IPS-20b (cell line): ENCODE results near the gene SURF2.

ENCODE experiments used
- H3K27ac ChIP-seq: one replicate; pipeline ENCODE4 v1.5.1; 2013; ENCODE audit warnings: low read length
- H3K27me3 ChIP-seq: 2 replicates; pipeline ENCODE4 v1.6.1; 2013; ENCODE audit warnings: mild to moderate bottlenecking, low read length, inconsistent platforms; ENCODE audit not compliant: insufficient read depth
- H3K36me3 ChIP-seq: 2 replicates; pipeline ENCODE4 v1.6.1; 2013; ENCODE audit warnings: low read depth, mild to moderate bottlenecking, inconsistent platforms, low read length, moderate library complexity; ENCODE audit not compliant: insufficient read depth
- H3K4me1 ChIP-seq: 2 replicates; pipeline ENCODE4 v1.6.1; 2013; ENCODE audit warnings: mild to moderate bottlenecking, control low read depth, inconsistent platforms, low read length, moderate library complexity; ENCODE audit not compliant: insufficient read depth
- H3K4me3 ChIP-seq: 2 replicates; pipeline ENCODE4 v1.5.1; 2013; ENCODE audit warnings: mild to moderate bottlenecking, low read length, inconsistent platforms
- H3K9ac ChIP-seq: 2 replicates; pipeline ENCODE4 v1.6.1; 2013; ENCODE audit warnings: low read depth, mild to moderate bottlenecking, inconsistent platforms, low read length, moderate library complexity
- H3K9me3 ChIP-seq: 2 replicates; pipeline ENCODE4 v1.6.1; 2013; ENCODE audit warnings: mild to moderate bottlenecking, low read depth, low read length, inconsistent platforms; ENCODE audit not compliant: insufficient read depth

Gene SURF2

GRCh38 chr9:133348718-133349573 is 7.4 kb upstream of the SURF2 start:
- Histone ChIP-seq H3K4me3 (peak overlapping the region; percentile 87), H3K27me3 (no peaks in the 10 kb centered on the region), H3K9me3 (no peaks in the 10 kb centered on the region), H3K9ac (peak overlapping the region; percentile 100), H3K36me3 (peaks cover 81% of the 10 kb centered on the region), H3K4me1 (no peaks in the 10 kb centered on the region), H3K27ac (peak overlapping the region; percentile 94)

- Histone ChIP-seq H3K27ac (no peak overlapping the region), H3K36me3 (peaks cover 69% of the 10 kb centered on the region), H3K27me3 (no peaks in the 10 kb centered on the region), H3K9me3 (no peaks in the 10 kb centered on the region), H3K9ac (peak overlapping the region; percentile 100; the same call in 1 of the 2 replicates), H3K4me3 (peak overlapping the region; percentile 87; the same call in 1 of the 2 replicates), H3K4me1 (no peaks in the 10 kb centered on the region)
Observed at GRCh38 chr9:133349965-133350616, 6.3 kb upstream of the SURF2 start.

GRCh38 chr9:133351526-133351907 is 4.8 kb upstream of the SURF2 start:
- H3K27ac ChIP-seq = no peak overlapping the region
- H3K27me3 ChIP-seq = no peaks in the 10 kb centered on the region
- H3K9ac ChIP-seq = no peak overlapping the region

GRCh38 chr9:133351908-133352634 is 4.3 kb upstream of the SURF2 start:
- H3K4me3 ChIP-seq = no peak overlapping the region
- H3K4me1 ChIP-seq = no peaks in the 10 kb centered on the region
- H3K27me3 ChIP-seq = no peaks in the 10 kb centered on the region
- no peak overlapping the region for H3K9ac ChIP-seq
- H3K36me3 ChIP-seq = peaks cover 56% of the 10 kb centered on the region
- H3K27ac ChIP-seq = no peak overlapping the region
- no peaks in the 10 kb centered on the region for H3K9me3 ChIP-seq

More at GRCh38 chr9:133351526-133351907, 4.8 kb upstream of the SURF2 start:
- Histone ChIP-seq H3K4me1 (no peaks in the 10 kb centered on the region), H3K9me3 (no peaks in the 10 kb centered on the region), H3K4me3 (no peak overlapping the region), H3K36me3 (peaks cover 56% of the 10 kb centered on the region)

- Histone ChIP-seq H3K4me1 (no peaks in the 10 kb centered on the region), H3K9ac (no peak overlapping the region), H3K4me3 (no peak overlapping the region), H3K9me3 (no peaks in the 10 kb centered on the region), H3K27ac (no peak overlapping the region), H3K27me3 (no peaks in the 10 kb centered on the region), H3K36me3 (peaks cover 59% of the 10 kb centered on the region)
Observed at GRCh38 chr9:133352635-133353340, 3.6 kb upstream of the SURF2 start.

- H3K9me3 ChIP-seq = no peaks in the 10 kb centered on the region
- H3K4me3 ChIP-seq = no peak overlapping the region
- H3K27ac ChIP-seq = no peak overlapping the region
- no peaks in the 10 kb centered on the region for H3K27me3 ChIP-seq
- peaks cover 64% of the 10 kb centered on the region for H3K36me3 ChIP-seq
- H3K4me1 ChIP-seq = no peaks in the 10 kb centered on the region
- H3K9ac ChIP-seq = no peak overlapping the region
Observed at GRCh38 chr9:133353548-133353947, 2.8 kb upstream of the SURF2 start.

- no peak overlapping the region for H3K9ac ChIP-seq
- H3K4me3 ChIP-seq = no peak overlapping the region
- no peak overlapping the region for H3K27ac ChIP-seq
- H3K27me3 ChIP-seq = no peaks in the 10 kb centered on the region
- no peaks in the 10 kb centered on the region for H3K4me1 ChIP-seq
- peaks cover 57% of the 10 kb centered on the region for H3K36me3 ChIP-seq
- no peaks in the 10 kb centered on the region for H3K9me3 ChIP-seq
Observed at GRCh38 chr9:133354766-133355165, 1.6 kb upstream of the SURF2 start.

- peak overlapping the region; percentile 97 for H3K4me3 ChIP-seq
- H3K27me3 ChIP-seq = no peaks in the 10 kb centered on the region
- H3K9me3 ChIP-seq = no peaks in the 10 kb centered on the region
- H3K9ac ChIP-seq = peak overlapping the region; percentile 94
- H3K36me3 ChIP-seq = peaks cover 57% of the 10 kb centered on the region
- H3K4me1 ChIP-seq = no peaks in the 10 kb centered on the region
- no peak overlapping the region for H3K27ac ChIP-seq
Observed at GRCh38 chr9:133355881-133356357, 431 bp upstream of the SURF2 start.

- peaks cover 57% of the 10 kb centered on the region for H3K36me3 ChIP-seq
- peak overlapping the region; percentile 79; the same call in 1 of the 2 replicates for H3K9ac ChIP-seq
- H3K9me3 ChIP-seq = no peaks in the 10 kb centered on the region
- H3K27ac ChIP-seq = no peak overlapping the region
- H3K4me1 ChIP-seq = no peaks in the 10 kb centered on the region
- H3K27me3 ChIP-seq = no peaks in the 10 kb centered on the region
- H3K4me3 ChIP-seq = peak overlapping the region; percentile 97; the same call in 1 of the 2 replicates
Observed at GRCh38 chr9:133357656-133358055, 1.3 kb downstream of the SURF2 start.

GRCh38 chr9:133359399-133360175 is 3.2 kb downstream of the SURF2 start:
- Histone ChIP-seq H3K27ac (no peak overlapping the region), H3K9ac (no peak overlapping the region), H3K36me3 (peaks cover 63% of the 10 kb centered on the region)

More at GRCh38 chr9:133359399-133360175, 3.2 kb downstream of the SURF2 start:
- Histone ChIP-seq H3K4me3 (no peak overlapping the region), H3K27me3 (no peaks in the 10 kb centered on the region), H3K4me1 (no peaks in the 10 kb centered on the region), H3K9me3 (no peaks in the 10 kb centered on the region)
